Fibroblast of skin of left quadriceps (primary cell): ENCODE results near the gene NAB2.
"Not testable (repeated sequence)": the region's sequence is repeated elsewhere in the genome, so short reads cannot be mapped to it uniquely, and the experiment has no call there.

Source experiments
- DNase-seq, 2 experiments: peaks; one replicate each; pipeline ENCODE4 v3.0.0-alpha.2; 2013; ENCODE audit warnings: low read depth in 2 of 2

NAB2 gene

GRCh38 chr12:57069523-57069922 is 19.4 kb upstream of the NAB2 start:
- peak; percentile 67 to 71 for DNase-seq

GRCh38 chr12:57072661-57073060 is 16.3 kb upstream of the NAB2 start:
- peak; percentile 51 for DNase-seq

- not testable (repeated sequence) for DNase-seq
Measured at GRCh38 chr12:57073566-57074450, 15.1 kb upstream of the NAB2 start.

GRCh38 chr12:57078519-57079404 is 10.2 kb upstream of the NAB2 start, which contains the start of gene NEMP1:
Gene NEMP1 (minus strand): TSS chr12:57078791. CDS start chr12:57078745, 46 bp downstream.
- DNase-seq = peak; percentile 100

- DNase-seq = no peak
Measured at GRCh38 chr12:57079821-57080220, 9.1 kb upstream of the NAB2 start.

GRCh38 chr12:57080855-57081254 is 8.1 kb upstream of the NAB2 start:
- DNase-seq = no peak

- no peak for DNase-seq
Measured at GRCh38 chr12:57085999-57086492, 2.9 kb upstream of the NAB2 start.

- peak; percentile 53 for DNase-seq
Measured at GRCh38 chr12:57086493-57087009, 2.4 kb upstream of the NAB2 start.

- DNase-seq = peak; percentile 83 to 84
Measured at GRCh38 chr12:57087010-57087690, 1.8 kb upstream of the NAB2 start.

- peak; percentile 97 to 98 for DNase-seq
Measured at GRCh38 chr12:57087691-57088353, 1.1 kb upstream of the NAB2 start.

GRCh38 chr12:57089271-57090245 is 644 bp downstream of the NAB2 start:
- no peak for DNase-seq

- no peak for DNase-seq
Measured at GRCh38 chr12:57090490-57090889, 1.6 kb downstream of the NAB2 start.

GRCh38 chr12:57090924-57091637 is 2.2 kb downstream of the NAB2 start:
- no peak for DNase-seq

GRCh38 chr12:57091638-57092528 is 3.0 kb downstream of the NAB2 start:
- no peak for DNase-seq

- DNase-seq = no peak
Measured at GRCh38 chr12:57092529-57092862, 3.6 kb downstream of the NAB2 start.

- no peak for DNase-seq
Measured at GRCh38 chr12:57092876-57093414, 4.0 kb downstream of the NAB2 start.

- peak; percentile 60 to 66 for DNase-seq
Measured at GRCh38 chr12:57093415-57094207, 4.7 kb downstream of the NAB2 start.
